ENCODE results near the gene UFC1. TPM values are rescaled to one million over a fixed set of nuclear protein-coding genes. Genes with fewer than 3 reads are reported as not detected.

UFC1 gene
- 117 and 125 TPM in 2 replicates for total RNA-seq

DNA sequence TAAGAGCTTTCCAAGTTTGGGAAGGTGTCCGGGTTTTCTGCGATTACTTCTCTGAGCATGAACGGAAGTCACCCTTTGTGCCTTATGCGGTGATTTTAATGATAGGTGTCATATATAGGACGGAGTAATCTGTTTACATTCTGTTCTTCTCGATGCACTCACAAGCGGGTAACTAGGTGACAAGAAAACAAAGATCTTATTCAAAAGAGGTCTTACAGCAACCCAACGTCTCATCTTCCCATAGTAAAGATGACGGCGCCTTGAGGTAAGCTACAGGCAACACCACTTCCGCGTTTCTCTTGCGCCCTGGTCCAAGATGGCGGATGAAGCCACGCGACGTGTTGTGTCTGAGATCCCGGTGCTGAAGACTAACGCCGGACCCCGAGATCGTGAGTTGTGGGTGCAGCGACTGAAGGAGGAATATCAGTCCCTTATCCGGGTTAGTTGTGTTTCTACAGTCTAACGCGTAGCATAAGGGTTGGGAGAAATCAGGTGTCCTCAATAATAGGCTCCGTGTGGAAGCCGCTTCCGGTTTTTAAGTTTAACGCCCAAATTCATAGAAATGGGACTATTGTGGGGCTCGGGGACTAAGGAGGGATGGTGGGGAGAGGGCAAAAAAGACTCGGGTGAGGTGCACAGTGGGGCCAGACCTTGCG, at the start of gene UFC1:
Gene UFC1 (plus strand): TSS at position 297 of the 656 bp plus-strand sequence. CDS start 20 bp downstream, at position 317.

DNA sequence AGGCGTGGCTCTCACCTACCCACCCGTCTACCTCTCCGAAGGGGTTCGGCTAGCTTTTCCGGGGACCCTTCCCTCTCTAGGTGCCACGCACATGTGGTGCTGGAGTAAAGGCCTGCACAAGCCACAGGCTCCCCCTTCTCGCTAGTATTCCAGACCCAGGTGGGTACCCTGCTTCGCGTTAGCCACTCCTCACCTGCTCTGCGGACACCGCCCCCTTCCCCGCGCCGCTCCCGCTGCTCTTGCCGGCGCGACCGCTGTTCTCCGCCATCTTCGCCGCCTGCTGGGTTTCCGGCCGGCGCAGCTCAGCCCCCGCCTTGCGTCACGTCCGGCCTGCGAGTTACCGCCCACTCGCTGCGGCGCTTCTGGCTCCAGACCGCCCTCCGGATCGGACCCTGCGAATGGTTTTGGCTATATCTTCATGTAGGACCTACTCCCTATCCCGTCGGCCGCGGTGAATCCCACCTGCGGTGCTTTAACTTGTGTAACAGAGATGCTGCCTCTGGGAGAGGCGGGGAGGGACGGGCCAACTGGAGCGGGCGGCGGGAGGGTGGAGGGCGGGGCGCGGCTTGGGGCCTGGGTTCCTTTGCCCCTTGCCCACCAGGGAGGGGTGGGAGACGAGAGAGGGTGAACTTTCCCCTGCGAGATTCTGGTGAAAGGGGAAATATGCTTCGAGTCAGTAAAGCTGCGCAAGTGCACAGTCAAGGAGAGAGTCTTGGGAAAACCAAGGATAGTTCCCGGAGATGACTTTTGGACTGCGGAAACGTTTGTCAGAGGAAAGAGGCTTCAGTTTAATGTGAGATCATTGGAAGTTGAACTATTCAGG, 35.8 kb upstream of the UFC1 start, which contains the start of the genes NIT1 and PFDN2:
Gene NIT1 (plus strand): TSS at position 347 of the 823 bp plus-strand sequence. CDS start 72 bp downstream, at position 419.
Gene PFDN2 (minus strand): TSS at position 279 of the 823 bp plus-strand sequence. CDS start 11 bp downstream, at position 268.

GRCh38 chr1:161132410-161133219, 21.2 kb upstream of the UFC1 start, which contains the start of gene DEDD:
DEDD (minus strand) TSS chr1:161132667; CDS start chr1:161124462, 8,205 bp downstream.

DNA sequence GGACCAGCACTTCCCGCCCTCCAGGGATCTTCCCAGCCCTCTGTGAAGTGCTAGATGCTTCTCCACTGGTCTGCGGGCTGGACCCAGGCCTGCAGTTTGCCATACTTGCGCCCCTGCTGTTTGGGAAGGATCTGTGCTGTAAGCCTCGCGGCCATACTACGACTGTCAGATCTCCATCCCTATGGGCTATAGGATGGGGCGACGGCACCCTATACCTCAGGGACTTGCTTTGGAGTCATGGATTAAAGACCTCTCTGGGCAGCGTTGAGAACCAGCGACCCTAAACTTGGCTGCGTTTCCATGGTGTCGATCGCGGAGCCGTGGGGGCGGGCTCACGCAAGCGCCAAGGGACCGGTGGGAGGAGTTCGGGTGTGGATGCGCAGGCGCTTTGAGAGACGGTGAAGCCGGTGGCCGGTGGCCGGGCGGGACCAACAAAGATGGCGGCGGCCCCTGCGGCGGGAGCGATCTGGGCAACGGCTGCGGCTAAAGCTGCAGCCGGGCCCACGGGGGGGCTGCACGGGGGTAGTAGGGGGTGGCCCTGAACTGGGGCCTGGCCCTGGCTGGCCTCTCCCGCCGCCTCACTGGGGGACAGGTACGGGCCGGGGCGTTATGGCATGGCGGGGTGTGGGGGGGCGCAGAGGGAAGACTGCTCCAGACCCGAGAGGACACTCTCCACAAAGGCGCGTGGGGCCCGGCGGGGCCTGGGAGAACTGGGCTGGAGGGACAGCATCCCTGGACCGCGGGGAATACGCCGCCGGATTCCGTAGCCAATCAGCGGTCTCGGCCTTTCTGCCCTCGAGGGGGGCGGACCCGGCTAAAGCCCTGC, 5.5 kb downstream of the UFC1 start, which contains the start of gene USP21:
Gene USP21 (plus strand): TSS at position 414 of the 826 bp plus-strand sequence. CDS start 1,141 bp downstream, outside the sequence.

DNA sequence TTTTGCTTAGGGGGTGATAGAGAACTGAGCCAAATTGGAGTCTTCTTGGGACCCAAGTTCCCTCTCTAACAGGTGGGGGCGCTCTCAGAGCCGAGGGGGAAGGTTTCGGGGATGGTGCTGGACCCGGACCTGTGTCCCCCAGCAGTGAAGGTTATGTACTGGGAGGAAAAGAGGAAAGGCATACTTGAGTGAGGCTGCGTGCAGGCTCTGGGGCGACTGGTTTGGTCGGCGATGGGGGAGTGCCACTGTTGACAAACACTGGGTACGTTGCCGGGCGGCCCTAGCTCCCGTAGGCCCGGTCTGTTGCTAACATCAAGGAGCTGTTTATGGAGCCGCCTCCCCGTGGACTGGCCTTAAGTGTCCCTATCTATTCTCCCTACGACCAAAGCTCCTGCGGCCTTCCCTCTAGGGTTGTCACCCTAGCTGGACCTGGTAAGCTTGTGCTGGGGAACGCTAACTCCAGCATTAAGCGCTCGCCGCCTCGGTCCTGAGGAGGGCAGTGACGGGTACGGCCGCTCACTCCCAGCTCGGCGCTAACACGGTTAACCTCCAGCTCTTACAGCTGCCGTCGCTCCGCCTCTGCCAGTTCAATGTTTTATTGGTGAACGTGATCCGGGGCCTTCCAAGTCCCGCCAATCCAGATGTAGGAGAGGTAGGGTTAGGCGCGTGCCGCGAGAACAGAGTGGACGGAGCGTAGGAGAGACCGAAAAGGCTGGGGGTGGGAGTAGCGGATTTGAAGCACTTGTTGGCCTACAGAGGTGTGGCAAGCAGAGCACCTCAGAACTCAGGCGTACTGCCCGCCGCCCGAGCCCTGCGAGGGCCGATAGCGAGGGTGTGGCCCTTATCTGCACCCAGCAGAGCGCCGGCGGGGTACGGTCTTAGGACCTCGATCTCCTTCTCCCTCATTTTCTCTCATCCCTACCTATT, 12.2 kb downstream of the UFC1 start, which contains the start of gene PPOX:
Gene PPOX (plus strand): TSS at position 685 of the 927 bp plus-strand sequence. CDS start 422 bp downstream, outside the sequence.

DNA sequence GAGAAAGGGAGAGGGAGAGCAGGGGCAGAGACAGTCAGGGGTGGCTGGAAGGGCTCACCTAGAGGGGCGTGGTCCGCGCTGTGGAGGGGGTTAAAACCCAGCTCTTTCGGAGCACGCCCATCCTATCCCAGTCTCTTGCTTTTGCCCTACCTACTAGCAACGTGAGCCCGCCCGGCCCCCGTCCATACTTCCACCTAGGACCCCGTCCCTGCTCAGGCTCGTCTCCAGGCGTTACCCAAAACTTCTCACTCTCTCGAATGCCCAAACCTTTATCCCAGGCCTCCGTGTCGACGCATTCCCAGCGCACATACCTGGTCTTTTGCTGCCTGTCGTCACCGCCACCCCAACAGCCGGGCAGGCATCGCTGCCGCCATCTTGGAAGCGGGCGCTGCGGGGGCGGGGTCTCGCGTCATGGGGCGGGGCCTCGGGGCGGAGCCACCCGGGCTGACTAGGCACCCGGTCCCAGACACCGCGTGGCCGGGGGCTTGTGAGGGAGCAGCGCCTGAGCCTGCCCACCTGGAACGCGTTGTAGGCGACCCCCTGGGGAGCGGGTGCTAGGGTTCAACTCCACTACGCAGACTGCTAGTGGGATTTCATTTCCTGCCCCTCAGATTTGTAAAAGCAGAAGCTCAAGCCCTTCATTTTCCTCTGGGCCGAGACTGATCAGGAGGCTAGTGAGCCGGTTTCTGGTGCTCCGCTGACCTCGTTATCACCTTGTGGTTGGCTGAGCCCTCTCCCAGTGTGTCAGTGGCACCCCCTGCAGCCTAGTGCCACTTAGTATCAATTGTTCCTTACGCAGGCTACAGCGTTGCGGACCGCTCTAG, 23.5 kb downstream of the UFC1 start, which contains the start of gene B4GALT3:
Gene B4GALT3 (minus strand): TSS at position 396 of the 824 bp plus-strand sequence. CDS start 1,447 bp downstream, outside the sequence.

DNA sequence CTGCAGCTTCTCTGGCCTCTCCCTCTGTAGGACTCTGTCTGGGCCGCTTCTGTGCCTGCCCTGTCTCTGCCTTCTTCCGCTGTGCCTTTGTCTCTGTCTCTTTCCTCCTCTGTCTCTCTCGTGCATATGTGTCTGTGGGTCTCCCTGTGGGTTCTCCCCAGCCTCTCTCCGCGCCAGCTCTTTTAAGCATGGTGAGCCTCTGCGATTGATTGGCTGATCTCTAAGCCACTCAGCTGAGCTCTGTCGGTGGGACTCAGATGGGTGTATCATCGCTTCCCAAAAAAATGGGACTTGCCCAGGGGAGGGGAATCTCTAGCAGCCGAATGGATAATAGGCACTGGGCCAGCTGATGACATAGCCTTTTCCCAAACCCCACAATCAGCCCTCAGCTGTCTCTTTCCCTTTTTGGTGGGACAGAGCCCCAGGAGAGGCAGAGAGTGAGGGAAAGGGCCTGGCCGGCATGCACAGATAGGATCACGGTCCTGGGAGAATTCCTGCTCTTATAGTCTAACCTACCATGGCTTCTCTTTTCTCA, 45.2 kb downstream of the UFC1 start, which contains the start of gene ADAMTS4:
Gene ADAMTS4 (minus strand): TSS at position 158 of the 535 bp plus-strand sequence. CDS start 427 bp downstream, outside the sequence.

DNA sequence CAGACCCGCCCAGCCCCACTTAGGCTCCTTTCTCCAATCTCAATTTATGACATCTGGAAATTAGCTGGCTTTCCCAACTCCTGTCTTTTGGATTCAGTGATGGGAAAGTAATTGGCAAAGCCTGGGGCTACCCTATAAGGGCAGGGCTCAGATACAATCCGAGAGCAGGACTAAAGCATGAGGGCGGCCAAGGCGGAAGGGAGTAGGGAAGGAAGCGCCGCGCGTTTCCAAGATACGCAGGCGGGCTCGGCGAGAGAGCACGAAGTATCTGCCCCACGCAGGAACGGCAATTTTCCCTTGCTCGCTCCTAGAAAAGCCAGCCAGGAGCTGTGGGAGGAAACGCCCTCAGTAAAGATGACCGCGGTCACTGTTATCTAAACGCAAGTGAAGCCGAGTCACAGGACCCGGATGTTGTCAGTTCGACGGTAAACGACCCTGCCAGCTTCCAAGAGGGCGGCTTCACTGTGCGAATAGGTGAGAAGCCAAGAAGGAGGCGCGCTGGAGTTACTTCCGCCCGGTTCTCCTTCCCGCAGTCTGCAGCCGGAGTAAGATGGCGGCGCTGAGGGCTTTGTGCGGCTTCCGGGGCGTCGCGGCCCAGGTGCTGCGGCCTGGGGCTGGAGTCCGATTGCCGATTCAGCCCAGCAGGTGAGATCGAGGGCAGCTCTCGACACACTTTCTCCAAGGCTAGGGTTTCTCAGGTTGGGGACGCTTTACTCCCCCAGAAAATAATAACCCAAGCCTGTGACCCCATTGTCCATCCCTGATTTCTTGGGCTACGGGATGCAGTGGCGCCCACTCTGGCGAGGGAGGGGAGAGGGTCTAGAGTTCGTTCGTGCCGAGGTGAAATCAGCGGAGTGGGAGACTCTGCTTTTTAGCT, 48.3 kb downstream of the UFC1 start, which contains the start of gene NDUFS2:
Gene NDUFS2 (plus strand): TSS at position 532 of the 877 bp plus-strand sequence. CDS start 19 bp downstream, at position 551.

Other genes starting within 250 kb of the UFC1 start
- gene ITLN2, start 199.2 kb upstream of the UFC1 start, total RNA-seq, result not detected in 2 replicates
- 9.2 and 20.9 TPM in 2 replicates for gene F11R, start 132.8 kb upstream of the UFC1 start, total RNA-seq
- gene TSTD1, start 115.0 kb upstream of the UFC1 start, total RNA-seq, result 16.9 and 27.3 TPM in 2 replicates
- 88.4 and 102 TPM in 2 replicates for gene USF1, start 108.0 kb upstream of the UFC1 start, total RNA-seq
- gene ARHGAP30, start 84.1 kb upstream of the UFC1 start, total RNA-seq, result under 0.01 TPM in 1 of 2 replicates, not detected in the other
- 0.28 and 0.37 TPM in 2 replicates for gene NECTIN4, start 64.4 kb upstream of the UFC1 start, total RNA-seq
- gene KLHDC9, start 55.6 kb upstream of the UFC1 start, total RNA-seq, result 1.2 and 1.8 TPM in 2 replicates
- gene PFDN2, start 35.9 kb upstream of the UFC1 start, total RNA-seq, result 39.5 and 56.8 TPM in 2 replicates
- 16.2 and 17.2 TPM in 2 replicates for gene NIT1, start 35.9 kb upstream of the UFC1 start, total RNA-seq
- gene DEDD, start 21.3 kb upstream of the UFC1 start, total RNA-seq, result 16.9 and 24.5 TPM in 2 replicates
- gene USP21, start 5.5 kb downstream of the UFC1 start, total RNA-seq, result 4.7 and 5.1 TPM in 2 replicates
- 8.1 and 10.4 TPM in 2 replicates for gene PPOX, start 12.4 kb downstream of the UFC1 start, total RNA-seq
- 11.2 and 16.7 TPM in 2 replicates for gene B4GALT3, start 23.5 kb downstream of the UFC1 start, total RNA-seq
- gene ADAMTS4, start 45.1 kb downstream of the UFC1 start, total RNA-seq, result 2.3 and 4.0 TPM in 2 replicates
- gene NDUFS2, start 48.4 kb downstream of the UFC1 start, total RNA-seq, result 157 and 173 TPM in 2 replicates
- not detected in 2 replicates for gene FCER1G, start 61.3 kb downstream of the UFC1 start, total RNA-seq
- not detected in 2 replicates for gene APOA2, start 69.7 kb downstream of the UFC1 start, total RNA-seq
- gene TOMM40L, start 72.1 kb downstream of the UFC1 start, total RNA-seq, result 6.5 and 8.3 TPM in 2 replicates
- not detected in 2 replicates for gene NR1I3, start 84.2 kb downstream of the UFC1 start, total RNA-seq
- not detected in 2 replicates for gene PCP4L1, start 104.8 kb downstream of the UFC1 start, total RNA-seq
- gene MPZ, start 156.0 kb downstream of the UFC1 start, total RNA-seq, result 0.55 and 0.71 TPM in 2 replicates
- 13.5 and 17.0 TPM in 2 replicates for gene SDHC, start 160.4 kb downstream of the UFC1 start, total RNA-seq
- gene CFAP126, start 213.9 kb downstream of the UFC1 start, total RNA-seq, result not detected in 2 replicates

All from smooth muscle cell of bladder (primary cell).